Common myeloid progenitor, CD34-positive (primary cell): ENCODE measurements around the gene ANKRD40CL.

Source experiments
- CTCF ChIA-PET: fragments of 350-600 bp; sonication (Branson Sonifier 250); formaldehyde crosslinking; loops from one replicate; lab custom pipeline; 2021; ENCODE audit warnings: antibody characterized with exemption; lab: Charles Lee
- POLR2A ChIA-PET: fragments of 350-600 bp; sonication (Branson Sonifier 250); formaldehyde crosslinking; loops from one replicate; lab custom pipeline; 2021; ENCODE audit warnings: antibody characterized with exemption; lab: Charles Lee
- DNase-seq, 3 donors: peaks; one replicate each; pipeline versions ENCODE4 v3.0.0 to v3.0.0-alpha.2; 2013
- H3K27ac ChIP-seq, 2 experiments: 1 replicate in 1 of 2; 2 replicates in 1 of 2; pipeline ENCODE4 v1.7.0; 2013; ENCODE audit warnings: inconsistent platforms in 2 of 2, low read length in 2 of 2, mild to moderate bottlenecking in 2 of 2, low read depth in 1 of 2, moderate library complexity in 1 of 2; ENCODE audit not compliant: severe bottlenecking in 2 of 2, insufficient read depth in 1 of 2, poor library complexity in 1 of 2
- H3K27me3 ChIP-seq, 5 experiments: replicated peaks in 2 of 5; 1 replicate in 3 of 5; 2 replicates in 2 of 5; pipeline versions ENCODE4 v1.6.1 to v1.7.0; 2013; ENCODE audit warnings: low read length in 4 of 5, mild to moderate bottlenecking in 2 of 5, moderate library complexity in 2 of 5, inconsistent platforms in 1 of 5; ENCODE audit not compliant: insufficient read depth in 5 of 5, control insufficient read depth in 4 of 5
- H3K36me3 ChIP-seq, 4 experiments: 1 replicate in 2 of 4; 2 replicates in 2 of 4; pipeline versions ENCODE4 v1.6.1 to v1.7.0; 2013; ENCODE audit warnings: low read length in 3 of 4, control low read depth in 1 of 4, mild to moderate bottlenecking in 1 of 4; ENCODE audit not compliant: control insufficient read depth in 4 of 4, insufficient read depth in 4 of 4
- H3K4me1 ChIP-seq, 4 experiments: 1 replicate in 3 of 4; 2 replicates in 1 of 4; pipeline versions ENCODE4 v1.6.1 to v1.7.1; 2013; ENCODE audit warnings: low read length in 3 of 4, mild to moderate bottlenecking in 3 of 4, control low read depth in 1 of 4, inconsistent platforms in 1 of 4, moderate library complexity in 1 of 4; ENCODE audit not compliant: control insufficient read depth in 4 of 4, insufficient read depth in 4 of 4; ENCODE audit errors: control extremely low read depth in 1 of 4
- H3K4me3 ChIP-seq, 7 experiments: 1 replicate in 4 of 7; 2 replicates in 3 of 7; pipeline versions ENCODE4 v1.5.1 to v1.7.0; 2013; ENCODE audit warnings: mild to moderate bottlenecking in 7 of 7, low read length in 6 of 7, moderate library complexity in 6 of 7, inconsistent platforms in 2 of 7, low read depth in 2 of 7, control low read depth in 1 of 7; ENCODE audit not compliant: insufficient read depth in 4 of 7, control insufficient read depth in 1 of 7; ENCODE audit errors: extremely low read depth in 1 of 7
- H3K9me3 ChIP-seq, 5 experiments: 1 replicate in 4 of 5; 2 replicates in 1 of 5; pipeline versions ENCODE4 v1.6.1 to v1.7.1; 2013; ENCODE audit warnings: low read length in 4 of 5, mild to moderate bottlenecking in 2 of 5, inconsistent platforms in 1 of 5, low read depth in 1 of 5, moderate library complexity in 1 of 5; ENCODE audit not compliant: control insufficient read depth in 4 of 5, insufficient read depth in 2 of 5; ENCODE audit errors: control extremely low read depth in 1 of 5
- WGBS: methylation state at CpG from one replicate; pipeline ENCODE4 v1.1.5; 2013; ENCODE audit not compliant: insufficient coverage; 5-methylcytosine and 5-hydroxymethylcytosine counted together

ANKRD40CL gene

GRCh38 chr17:50766222-50767023 is 895 bp downstream of the ANKRD40CL start:
- Histone ChIP-seq H3K27ac (no peak overlapping the region), H3K4me3 (no peak overlapping the region), H3K4me1 (peaks cover 13 to 31% (median 27%) of the 10 kb centered on the region in 4 experiments), H3K36me3 (no peaks in the 10 kb centered on the region), H3K9me3 (no peaks in the 10 kb centered on the region), H3K27me3 (no peaks in the 10 kb centered on the region)
- CTCF ChIA-PET: interaction anchor here (0.9 to 2.0 kb wide), 2 partner anchors 17 to 24 kb away, joined by 3 to 9 read pairs; no protein-coding TSS in a partner anchor
- POLR2A ChIA-PET: interaction anchor here (0.5 kb wide), 1 partner anchor 359 kb away, joined by 3 read pairs; no protein-coding TSS in a partner anchor
- WGBS: 95% methylated on average over 8 of the region's 10 CpGs
- DNase-seq: no peak

- DNase-seq: peak; percentile 17 to 78 (median 70)
- no peak overlapping the region for H3K27ac ChIP-seq
- ChIA-PET POLR2A (interaction anchor here (0.5 kb wide), 1 partner anchor 360 kb away, joined by 3 read pairs; no protein-coding TSS in a partner anchor), CTCF (interaction anchor here (0.9 to 2.4 kb wide), 2 partner anchors 10 to 25 kb away, joined by 3 to 7 read pairs; no protein-coding TSS in a partner anchor)
- H3K4me1 ChIP-seq: peaks cover 13 to 31% (median 27%) of the 10 kb centered on the region in 4 experiments
- H3K27me3 ChIP-seq: no peaks in the 10 kb centered on the region
- no peaks in the 10 kb centered on the region for H3K9me3 ChIP-seq
- H3K4me3 ChIP-seq: peak overlapping the region in 3 of 7 experiments; percentile 16 to 57 (median 17)
- 37% methylated on average over 8 of the region's 9 CpGs for WGBS
- no peaks in the 10 kb centered on the region for H3K36me3 ChIP-seq
Observed at GRCh38 chr17:50765454-50766221, 1.7 kb downstream of the ANKRD40CL start.

- Histone ChIP-seq H3K36me3 (no peaks in the 10 kb centered on the region), H3K4me3 (no peak overlapping the region), H3K9me3 (no peaks in the 10 kb centered on the region), H3K27me3 (no peaks in the 10 kb centered on the region), H3K27ac (no peak overlapping the region), H3K4me1 (peaks cover 13 to 31% (median 27%) of the 10 kb centered on the region in 4 experiments)
- no peak for DNase-seq
- ChIA-PET CTCF (interaction anchor here (1.1 to 2.5 kb wide), 4 partner anchors 11 to 88 kb away, joined by 5 to 7 read pairs (median 6); no protein-coding TSS in a partner anchor), POLR2A (no interaction called here)
- 86% methylated on average over 1 of the region's 2 CpGs for WGBS
Observed at GRCh38 chr17:50764734-50765149, 2.6 kb downstream of the ANKRD40CL start.

GRCh38 chr17:50763716-50764475 is 3.4 kb downstream of the ANKRD40CL start:
- peaks cover 13 to 31% (median 27%) of the 10 kb centered on the region in 4 experiments for H3K4me1 ChIP-seq
- H3K27ac ChIP-seq: no peak overlapping the region
- no peaks in the 10 kb centered on the region for H3K36me3 ChIP-seq
- ChIA-PET POLR2A (interaction anchor here (0.6 to 0.7 kb wide), 2 partner anchors 10 to 66 kb away, joined by 3 read pairs; no protein-coding TSS in a partner anchor), CTCF (interaction anchor here (0.8 to 2.5 kb wide), 7 partner anchors 9 to 88 kb away, joined by 4 to 7 read pairs (median 6); no protein-coding TSS in a partner anchor)
- H3K27me3 ChIP-seq: no peaks in the 10 kb centered on the region
- no peak for DNase-seq
- H3K9me3 ChIP-seq: no peaks in the 10 kb centered on the region
- 100% methylated on average over 2 of the region's 2 CpGs for WGBS
- peak overlapping the region in 1 of 7 experiments; percentile 85 for H3K4me3 ChIP-seq

GRCh38 chr17:50762177-50762576 is 5.1 kb downstream of the ANKRD40CL start:
- Histone ChIP-seq H3K27me3 (no peaks in the 10 kb centered on the region), H3K27ac (no peak overlapping the region), H3K4me3 (no peak overlapping the region), H3K36me3 (no peaks in the 10 kb centered on the region), H3K4me1 (peaks cover 13 to 31% (median 27%) of the 10 kb centered on the region in 4 experiments), H3K9me3 (no peaks in the 10 kb centered on the region)
- POLR2A ChIA-PET: interaction anchor here (0.6 kb wide), 1 partner anchor 22 kb away, joined by 5 read pairs; no protein-coding TSS in a partner anchor
- CTCF ChIA-PET: interaction anchor here (2.4 kb wide), 1 partner anchor 18 kb away, joined by 5 read pairs; no protein-coding TSS in a partner anchor
- no CpG with 5 or more reads among the region's 2 CpGs for WGBS
- no peak for DNase-seq

GRCh38 chr17:50758989-50759544 is 8.3 kb downstream of the ANKRD40CL start:
- Histone ChIP-seq H3K27ac (no peak overlapping the region), H3K4me1 (peaks cover 5 to 11% (median 9%) of the 10 kb centered on the region in 4 experiments), H3K36me3 (peaks cover 0 to 13% (median 5%) of the 10 kb centered on the region in 4 experiments), H3K4me3 (no peak overlapping the region), H3K27me3 (no peaks in the 10 kb centered on the region), H3K9me3 (no peaks in the 10 kb centered on the region)
- 90% methylated on average over 8 of the region's 9 CpGs for WGBS
- CTCF ChIA-PET: no interaction called here
- POLR2A ChIA-PET: no interaction called here
- no peak for DNase-seq
